GM12878 (cell line): Measurements from ENCODE around the gene DISC1. TPM values are rescaled to one million over a fixed set of nuclear protein-coding genes. Genes with fewer than 3 reads are reported as not detected.
"Not testable (repeated sequence)": the region's sequence is repeated elsewhere in the genome, so short reads cannot be mapped to it uniquely, and the experiment has no call there.

Source experiments
- ATAC-seq: fragments of 200-7000 bp; cut with Tn5 transposase; 3 replicates; pipeline ENCODE4 v1.9.1; 2020; ENCODE audit warnings: mild to moderate bottlenecking, moderate library complexity
- BruUV-seq: library from RNA; stranded (reverse); fragments of 400-500 nt; replicated peaks from 2 replicates; lab custom pipeline; 2021; lab: Mats Ljungman, UMichigan
- CTCF ChIA-PET: fragments of 300-600 bp; sonication (Branson Sonifier 250); formaldehyde crosslinking; extraction: SDS; loops from one replicate; lab custom pipeline; 2021; ENCODE audit warnings: inconsistent platforms; lab: Yijun Ruan, JAX
- POLR2A ChIA-PET: fragments of 350-600 bp; formaldehyde crosslinking; extraction: SDS; loops from one replicate; lab custom pipeline; 2021; ENCODE audit warnings: inconsistent platforms; lab: Charles Lee
- RAD21 ChIA-PET: fragments of 300-600 bp; sonication (Branson Sonifier 250); formaldehyde crosslinking; loops from one replicate; lab custom pipeline; 2023; ENCODE audit warnings: antibody characterized with exemption; ENCODE audit not compliant: unreplicated experiment; lab: Charles Lee
- SMC1A ChIA-PET: fragments of 300-600 bp; sonication (Branson Sonifier 250); formaldehyde crosslinking; loops from one replicate; lab custom pipeline; 2023; ENCODE audit not compliant: unreplicated experiment, uncharacterized antibody; lab: Charles Lee
- DNase-seq: peaks from one replicate; pipeline ENCODE4 v3.0.0-alpha.2; 2011; ENCODE audit warnings: low read depth, low spot score
- FAIRE-seq: peaks from 3 replicates; lab custom pipeline; 2011; peaks lifted over from hg19 to GRCh38; lab: Jason Lieb, UNC
- H2AFZ ChIP-seq: 2 replicates; pipeline ENCODE4 v1.6.0; 2011; ENCODE audit warnings: low read depth, low read length, control low read depth; ENCODE audit not compliant: control insufficient read depth
- H3K27ac ChIP-seq: 2 replicates; pipeline ENCODE4 v1.5.1; 2011; ENCODE audit warnings: control low read depth; ENCODE audit not compliant: control insufficient read depth, insufficient read depth
- H3K27me3 ChIP-seq, 2 experiments: replicated peaks in 1 of 2; 2 replicates each; pipeline versions ENCODE4 v1.6.0 to v1.6.1; 2011; ENCODE audit warnings: low read length in 1 of 2; ENCODE audit not compliant: control insufficient read depth in 2 of 2, insufficient read depth in 2 of 2
- H3K36me3 ChIP-seq, 2 experiments: 2 replicates each; pipeline ENCODE4 v1.5.1; 2011; ENCODE audit warnings: low read length in 1 of 2; ENCODE audit not compliant: control insufficient read depth in 2 of 2, insufficient read depth in 2 of 2
- H3K4me1 ChIP-seq: 2 replicates; pipeline ENCODE4 v1.6.1; 2011; ENCODE audit warnings: mild to moderate bottlenecking, low read length, moderate library complexity, mixed read lengths; ENCODE audit not compliant: control insufficient read depth, insufficient read depth
- H3K4me2 ChIP-seq: 2 replicates; pipeline ENCODE4 v1.6.0; 2011; ENCODE audit warnings: control low read depth; ENCODE audit not compliant: control insufficient read depth, insufficient read depth
- H3K4me3 ChIP-seq: fragments of 200-600 bp; sonication (generic); 2 replicates; pipeline ENCODE4 v1.5.1; 2016
- H3K79me2 ChIP-seq: 2 replicates; pipeline ENCODE4 v1.6.0; 2011; ENCODE audit warnings: low read length; ENCODE audit not compliant: control insufficient read depth, insufficient read depth
- H3K9ac ChIP-seq: 2 replicates; pipeline ENCODE4 v1.8.0; 2011; ENCODE audit warnings: low read length, control low read depth, mixed read lengths; ENCODE audit not compliant: control insufficient read depth, insufficient read depth
- H3K9me3 ChIP-seq: replicated peaks from 3 replicates; pipeline ENCODE4 v1.5.1; 2011; ENCODE audit warnings: mild to moderate bottlenecking, low read length; ENCODE audit not compliant: control insufficient read depth, insufficient read depth
- H4K20me1 ChIP-seq: 2 replicates; pipeline ENCODE4 v1.6.0; 2011; ENCODE audit not compliant: control insufficient read depth, insufficient read depth
- BACH1 ChIP-seq: fragments of 450-650 bp; IDR thresholded peaks from 2 replicates; pipeline ENCODE4 v1.6.1; 2017; ENCODE audit warnings: mild to moderate bottlenecking, borderline replicate concordance
- EGR1 ChIP-seq, 2 experiments: IDR thresholded peaks; 1 replicate in 1 of 2; 2 replicates in 1 of 2; pipeline ENCODE4 v1.6.1; 2011 to 2012; ENCODE audit warnings: low read depth in 2 of 2, low read length in 2 of 2, borderline replicate concordance in 1 of 2, mild to moderate bottlenecking in 1 of 2, moderate library complexity in 1 of 2
- GATAD2B ChIP-seq: fragments of 450-650 bp; conservative IDR thresholded peaks from 2 replicates; pipeline ENCODE4 v1.6.1; 2017; ENCODE audit warnings: low read depth, mild to moderate bottlenecking, moderate library complexity
- HCFC1 ChIP-seq: fragments of 150-350 bp; IDR thresholded peaks from 2 replicates; pipeline ENCODE4 v1.6.1; 2014; ENCODE audit warnings: low read length
- KDM1A ChIP-seq: fragments of 200-600 bp; sonication (generic); IDR thresholded peaks from 2 replicates; pipeline ENCODE4 v1.6.1; 2016; ENCODE audit warnings: borderline replicate concordance
- MYB ChIP-seq: fragments of 150-350 bp; IDR thresholded peaks from 2 replicates; pipeline ENCODE4 v1.6.1; 2014; ENCODE audit warnings: mild to moderate bottlenecking, low read depth, low read length, borderline replicate concordance
- SMAD1 ChIP-seq: fragments of 450-650 bp; IDR thresholded peaks from 2 replicates; pipeline ENCODE4 v1.6.1; 2018; ENCODE audit warnings: mild to moderate bottlenecking, low read depth; ENCODE audit not compliant: partially characterized antibody
- SREBF2 ChIP-seq: IDR thresholded peaks from 2 replicates; pipeline ENCODE4 v1.6.1; 2012; ENCODE audit warnings: mild to moderate bottlenecking, low read length
- STAT3 ChIP-seq: IDR thresholded peaks from 2 replicates; pipeline ENCODE4 v1.6.1; 2011; ENCODE audit warnings: low read depth, low read length, improper control_type of control experiment
- SUZ12 ChIP-seq: fragments of 200-600 bp; sonication (generic); IDR thresholded peaks from one replicate; pipeline ENCODE4 v1.6.1; 2018; ENCODE audit warnings: antibody characterized with exemption, mild to moderate bottlenecking; ENCODE audit not compliant: unreplicated experiment
- TCF12 ChIP-seq: IDR thresholded peaks from 2 replicates; pipeline ENCODE4 v1.6.1; 2011; ENCODE audit warnings: low read depth, mild to moderate bottlenecking, low read length
- ZNF24 ChIP-seq: fragments of 450-650 bp; IDR thresholded peaks from 2 replicates; pipeline ENCODE4 v1.6.1; 2017; ENCODE audit warnings: antibody characterized with exemption, mild to moderate bottlenecking
- WGBS: methylation state at CpG from one replicate; pipeline ENCODE4 v1.1.6; 2016; ENCODE audit warnings: low lambda C conversion rate; ENCODE audit not compliant: insufficient replicate concordance, insufficient coverage; ENCODE audit errors: missing lambda C conversion rate; 5-methylcytosine and 5-hydroxymethylcytosine counted together
- in situ Hi-C: fragments of 300-500 bp; cut with MboI; formaldehyde crosslinking; loops from 9 replicates; pipeline ENCODE4 v1.14.3; 2018; ENCODE audit warnings: mixed read lengths
- intact Hi-C: fragments of 100-400 bp; cut with micrococcal nuclease; formaldehyde crosslinking; loops from one replicate; pipeline ENCODE4 v1.14.2; 2022; ENCODE audit not compliant: unreplicated experiment
- polyA plus RNA-seq, 11 experiments: library from polyadenylated mRNA; depleted of rRNA in 4 of 11; unstranded in 6 of 11; stranded (reverse) in 5 of 11; fragments of >200 nt; fragmentation: Nextera tagmentation in 4 of 11; fragmentation: Illumina TruSeq in 1 of 11; extraction: Ambion mirVana in 4 of 11; extraction: Trizol in 1 of 11; gene quantifications; 1 replicate in 1 of 11; 2 replicates in 10 of 11; pipeline versions ENCODE4 v1.2.1 to v1.2.3, GENCODE V29; 2011 to 2016; ENCODE audit warnings: inconsistent platforms in 2 of 11, missing spikeins in 2 of 11, low read depth in 1 of 11
- total RNA-seq, 4 experiments: library from RNA; depleted of rRNA in 3 of 4; stranded (reverse); fragments of >200 nt in 3 of 4; fragmentation: Illumina TruSeq in 1 of 4; extraction: Trizol in 1 of 4; gene quantifications; 2 replicates each; pipeline versions ENCODE4 v1.2.1 to v1.2.3, GENCODE V29; 2013 to 2021
- TF ChIP-seq, protein P1 (sequence below): IDR thresholded peaks from 2 replicates; pipeline ENCODE4 v1.6.1; 2012; ENCODE audit warnings: low read length, inconsistent platforms
- TF ChIP-seq, protein P2 (sequence below): fragments of 450-650 bp; IDR thresholded peaks from 2 replicates; pipeline ENCODE4 v1.6.1; 2017; ENCODE audit warnings: mild to moderate bottlenecking, low read depth, inconsistent platforms; ENCODE audit not compliant: poor library complexity, severe bottlenecking

Gene DISC1
- total and polyA plus RNA-seq, 10 of the 15 experiments (the other 5 are each of a cell fraction or from before 2014, with no cell fraction given): 0.05 to 0.72 (median 0.19) TPM; not detected in 1

DNA sequence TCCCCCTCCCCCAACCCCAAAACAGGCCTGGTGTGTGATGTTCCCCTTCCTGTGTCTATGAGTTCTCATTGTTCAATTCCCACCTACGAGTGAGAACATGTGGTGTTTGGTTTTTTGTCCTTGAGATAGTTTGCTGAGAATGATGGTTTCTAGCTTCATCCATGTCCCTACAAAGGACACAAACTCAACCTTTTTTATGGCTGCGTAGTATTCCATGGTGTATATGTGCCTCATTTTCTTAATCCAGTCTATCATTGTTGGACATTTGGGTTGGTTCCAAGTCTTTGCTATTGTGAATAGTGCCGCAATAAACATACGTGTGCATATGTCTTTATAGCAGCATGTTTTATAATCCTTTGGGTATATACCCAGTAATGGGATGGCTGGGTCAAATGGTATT, 102.4 kb downstream of the DISC1 start:
- H3K36me3 ChIP-seq, SMC1A ChIA-PET, RAD21 ChIA-PET, H3K27me3 ChIP-seq, H2AFZ ChIP-seq, H3K79me2 ChIP-seq, H3K9me3 ChIP-seq, BruUV-seq, H3K9ac ChIP-seq, in situ Hi-C loops, H3K4me1 ChIP-seq, POLR2A ChIA-PET, H3K4me3 ChIP-seq, H4K20me1 ChIP-seq, DNase-seq, FAIRE-seq, ATAC-seq, H3K4me2 ChIP-seq, intact Hi-C loops, H3K27ac ChIP-seq: not testable (repeated sequence)
- 58% methylated on average over 4 of the region's 4 CpGs for WGBS
- CTCF ChIA-PET: interaction anchor here (0.9 to 1.5 kb wide), 2 partner anchors 28 kb away, joined by 3 to 5 read pairs; no protein-coding TSS in a partner anchor

DNA sequence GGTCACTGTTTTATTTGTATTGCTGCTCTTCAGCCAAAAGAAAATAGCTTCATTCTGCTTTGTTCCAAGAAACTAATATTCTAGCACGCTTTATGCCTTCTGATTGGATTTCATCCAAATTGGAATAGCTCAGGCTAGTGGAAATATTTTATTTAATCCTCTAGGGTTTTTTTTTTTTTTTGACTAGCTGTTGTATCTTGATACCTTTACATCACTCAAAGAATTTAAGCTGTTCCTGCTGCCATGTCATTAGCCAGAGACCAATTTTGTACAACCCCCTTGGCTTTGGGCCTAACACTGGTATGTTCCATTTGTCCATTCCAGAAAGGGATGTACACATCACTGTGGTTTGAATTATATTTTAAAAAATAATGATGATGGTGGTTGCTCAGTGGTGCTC, 103.0 kb downstream of the DISC1 start:
- 0% methylated on average over 1 of the region's 1 CpG for WGBS
- Histone ChIP-seq H3K4me3 (no peak overlapping the region), H3K4me1 (no peaks in the 10 kb centered on the region), H3K9me3 (no peaks in the 10 kb centered on the region), H3K27me3 (no peaks in the 10 kb centered on the region), H3K9ac (no peak overlapping the region), H2AFZ (no peak overlapping the region), H3K36me3 (no peaks in the 10 kb centered on the region), H3K79me2 (no peaks in the 10 kb centered on the region), H3K27ac (no peak overlapping the region), H3K4me2 (no peak overlapping the region), H4K20me1 (no peaks in the 10 kb centered on the region)
- ChIA-PET RAD21 (no interaction called here), SMC1A (no interaction called here), CTCF (interaction anchor here (0.9 kb wide), 1 partner anchor 28 kb away, joined by 3 read pairs; no protein-coding TSS in a partner anchor), POLR2A (no interaction called here)
- ATAC-seq (no peak), FAIRE-seq (no peak), DNase-seq (no peak)
- in situ Hi-C loops: no loop called here
- no TSS peak for BruUV-seq
- intact Hi-C loops: no loop called here
- TF ChIP-seq STAT3 (no peak), EGR1 (IDR thresholded peaks at IDR 0.05; ENCODE audit: borderline replicate concordance in 1 of 2, low read depth in 2 of 2, low read length in 2 of 2) (no peak), TCF12 (no peak), SUZ12 (no peak), GATAD2B (no peak), KDM1A (no peak), MYB (no peak), SMAD1 (no peak), BACH1 (no peak), SREBF2 (no peak), ZNF24 (no peak), HCFC1 (no peak)
- TF ChIP-seq, protein P1, sequence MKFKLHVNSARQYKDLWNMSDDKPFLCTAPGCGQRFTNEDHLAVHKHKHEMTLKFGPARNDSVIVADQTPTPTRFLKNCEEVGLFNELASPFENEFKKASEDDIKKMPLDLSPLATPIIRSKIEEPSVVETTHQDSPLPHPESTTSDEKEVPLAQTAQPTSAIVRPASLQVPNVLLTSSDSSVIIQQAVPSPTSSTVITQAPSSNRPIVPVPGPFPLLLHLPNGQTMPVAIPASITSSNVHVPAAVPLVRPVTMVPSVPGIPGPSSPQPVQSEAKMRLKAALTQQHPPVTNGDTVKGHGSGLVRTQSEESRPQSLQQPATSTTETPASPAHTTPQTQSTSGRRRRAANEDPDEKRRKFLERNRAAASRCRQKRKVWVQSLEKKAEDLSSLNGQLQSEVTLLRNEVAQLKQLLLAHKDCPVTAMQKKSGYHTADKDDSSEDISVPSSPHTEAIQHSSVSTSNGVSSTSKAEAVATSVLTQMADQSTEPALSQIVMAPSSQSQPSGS: no peak
- TF ChIP-seq, protein P2, sequence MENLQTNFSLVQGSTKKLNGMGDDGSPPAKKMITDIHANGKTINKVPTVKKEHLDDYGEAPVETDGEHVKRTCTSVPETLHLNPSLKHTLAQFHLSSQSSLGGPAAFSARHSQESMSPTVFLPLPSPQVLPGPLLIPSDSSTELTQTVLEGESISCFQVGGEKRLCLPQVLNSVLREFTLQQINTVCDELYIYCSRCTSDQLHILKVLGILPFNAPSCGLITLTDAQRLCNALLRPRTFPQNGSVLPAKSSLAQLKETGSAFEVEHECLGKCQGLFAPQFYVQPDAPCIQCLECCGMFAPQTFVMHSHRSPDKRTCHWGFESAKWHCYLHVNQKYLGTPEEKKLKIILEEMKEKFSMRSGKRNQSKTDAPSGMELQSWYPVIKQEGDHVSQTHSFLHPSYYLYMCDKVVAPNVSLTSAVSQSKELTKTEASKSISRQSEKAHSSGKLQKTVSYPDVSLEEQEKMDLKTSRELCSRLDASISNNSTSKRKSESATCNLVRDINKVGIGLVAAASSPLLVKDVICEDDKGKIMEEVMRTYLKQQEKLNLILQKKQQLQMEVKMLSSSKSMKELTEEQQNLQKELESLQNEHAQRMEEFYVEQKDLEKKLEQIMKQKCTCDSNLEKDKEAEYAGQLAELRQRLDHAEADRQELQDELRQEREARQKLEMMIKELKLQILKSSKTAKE: no peak
